ENCODE data around the gene L3MBTL4. TPM values are rescaled to one million over a fixed set of nuclear protein-coding genes. Genes with fewer than 3 reads are reported as not detected.

L3MBTL4 gene
- total and polyA plus RNA-seq, 3 experiments from 2014 or later = 0.07 to 0.18 (median 0.13) TPM

DNA sequence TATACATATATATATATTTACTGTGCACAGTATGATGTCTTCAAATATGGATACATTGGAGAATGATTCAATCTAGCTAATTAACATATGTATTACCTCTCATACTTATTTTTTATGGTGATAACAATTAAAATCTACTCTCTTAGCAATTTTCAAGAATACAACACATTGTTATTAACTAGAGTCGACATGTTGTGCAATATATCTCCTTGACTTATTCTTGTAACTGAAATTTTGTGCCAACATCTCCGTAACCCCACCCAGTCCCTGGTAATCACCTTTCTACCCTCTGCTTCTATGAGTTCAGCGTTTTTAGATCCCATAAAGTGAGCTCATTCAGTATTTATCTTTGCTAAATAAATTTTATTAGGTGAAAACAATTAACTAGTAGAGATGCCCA, 303.0 kb downstream of the L3MBTL4 start:
- Histone ChIP-seq H3K4me1 (ENCODE audit: insufficient read depth, low read length) (no peaks in the 10 kb centered on the region), H3K4me3 (ENCODE audit: low read length) (no peak overlapping the region), H3K27ac (ENCODE audit: low read depth, low read length) (no peak overlapping the region), H3K36me3 (ENCODE audit: insufficient read depth, low read length) (no peaks in the 10 kb centered on the region), H3K27me3 (ENCODE audit: insufficient read depth, low read length, poor library complexity, severe bottlenecking) (no peaks in the 10 kb centered on the region), H3K9me3 (ENCODE audit: low read length) (no peaks in the 10 kb centered on the region)
- H3K27ac Mint-ChIP-seq = no peak overlapping the region
- POLR2A ChIA-PET = no interaction called here
- no peak overlapping the region for H3K4me3 Mint-ChIP-seq
- CTCF ChIA-PET = no interaction called here
- H3K36me3 Mint-ChIP-seq = no peaks in the 10 kb centered on the region
- no peaks in the 10 kb centered on the region for H3K4me1 Mint-ChIP-seq
- no peaks in the 10 kb centered on the region for H3K27me3 Mint-ChIP-seq
- no peak for DNase-seq
- peaks cover 1 to 8% (median 5%) of the 10 kb centered on the region in 5 donors for H3K9me3 Mint-ChIP-seq

- no peaks in the 10 kb centered on the region for H3K4me1 ChIP-seq (ENCODE audit: insufficient read depth, low read length)
- no peaks in the 10 kb centered on the region for H3K9me3 ChIP-seq (ENCODE audit: low read length)
- no peak overlapping the region for H3K27ac Mint-ChIP-seq
- ChIA-PET POLR2A (no interaction called here), CTCF (no interaction called here)
- H3K36me3 ChIP-seq (ENCODE audit: insufficient read depth, low read length) = no peaks in the 10 kb centered on the region
- H3K36me3 Mint-ChIP-seq = no peaks in the 10 kb centered on the region
- H3K4me1 Mint-ChIP-seq = no peaks in the 10 kb centered on the region
- no peak overlapping the region for H3K27ac ChIP-seq (ENCODE audit: low read depth, low read length)
- peaks cover 0 to 5% (median 2%) of the 10 kb centered on the region in 5 donors for H3K9me3 Mint-ChIP-seq
- H3K4me3 ChIP-seq (ENCODE audit: low read length) = no peak overlapping the region
- no peak overlapping the region for H3K4me3 Mint-ChIP-seq
- H3K27me3 ChIP-seq (ENCODE audit: insufficient read depth, low read length, poor library complexity, severe bottlenecking) = no peaks in the 10 kb centered on the region
- no peak for DNase-seq
- no peaks in the 10 kb centered on the region for H3K27me3 Mint-ChIP-seq
Measured at GRCh38 chr18:6109743-6110142, 305.0 kb downstream of the L3MBTL4 start.

DNA sequence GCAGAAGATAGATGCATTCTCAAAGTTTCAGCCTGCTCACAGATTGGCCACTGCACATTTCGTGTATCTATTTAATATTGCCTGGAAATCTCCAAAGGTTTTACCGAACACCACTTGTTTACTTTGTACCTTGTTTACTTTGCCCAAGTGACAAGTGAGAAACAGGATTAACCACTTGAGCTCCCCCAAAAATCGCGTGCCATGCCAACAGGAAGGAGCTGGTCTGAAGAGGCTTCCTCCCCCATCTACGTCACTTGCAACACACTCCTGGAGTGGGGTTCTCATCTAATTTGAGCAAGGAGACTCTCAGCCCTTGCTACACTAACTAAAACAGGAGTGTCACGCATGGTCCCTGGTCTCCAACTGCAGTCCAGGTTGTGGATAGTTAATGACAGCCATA, 306.9 kb downstream of the L3MBTL4 start:
- DNase-seq = no peak
- Histone ChIP-seq H3K4me3 (ENCODE audit: low read length) (no peak overlapping the region), H3K9me3 (ENCODE audit: low read length) (no peaks in the 10 kb centered on the region), H3K27me3 (ENCODE audit: insufficient read depth, low read length, poor library complexity, severe bottlenecking) (no peaks in the 10 kb centered on the region), H3K27ac (ENCODE audit: low read depth, low read length) (no peak overlapping the region), H3K4me1 (ENCODE audit: insufficient read depth, low read length) (no peaks in the 10 kb centered on the region), H3K36me3 (ENCODE audit: insufficient read depth, low read length) (no peaks in the 10 kb centered on the region)
- H3K27ac Mint-ChIP-seq = no peak overlapping the region
- ChIA-PET POLR2A (no interaction called here), CTCF (no interaction called here)
- peaks cover 0 to 11% (median 0%) of the 10 kb centered on the region in 5 donors for H3K9me3 Mint-ChIP-seq
- no peaks in the 10 kb centered on the region for H3K36me3 Mint-ChIP-seq
- no peaks in the 10 kb centered on the region for H3K27me3 Mint-ChIP-seq
- no peaks in the 10 kb centered on the region for H3K4me1 Mint-ChIP-seq
- H3K4me3 Mint-ChIP-seq = no peak overlapping the region

GRCh38 chr18:6106091-6106685, 308.5 kb downstream of the L3MBTL4 start:
- Mint-ChIP-seq H3K27ac (no peak overlapping the region), H3K4me3 (no peak overlapping the region), H3K9me3 (peaks cover 0 to 11% (median 1%) of the 10 kb centered on the region in 5 donors), H3K27me3 (no peaks in the 10 kb centered on the region), H3K36me3 (no peaks in the 10 kb centered on the region), H3K4me1 (no peaks in the 10 kb centered on the region)
- no peak for DNase-seq
- CTCF ChIA-PET = no interaction called here
- no peak overlapping the region for H3K4me3 ChIP-seq (ENCODE audit: low read length)
- no peaks in the 10 kb centered on the region for H3K4me1 ChIP-seq (ENCODE audit: insufficient read depth, low read length)
- no peaks in the 10 kb centered on the region for H3K36me3 ChIP-seq (ENCODE audit: insufficient read depth, low read length)
- no peaks in the 10 kb centered on the region for H3K27me3 ChIP-seq (ENCODE audit: insufficient read depth, low read length, poor library complexity, severe bottlenecking)
- H3K27ac ChIP-seq (ENCODE audit: low read depth, low read length) = no peak overlapping the region
- no peaks in the 10 kb centered on the region for H3K9me3 ChIP-seq (ENCODE audit: low read length)
- POLR2A ChIA-PET = no interaction called here

- POLR2A ChIA-PET = no interaction called here
- DNase-seq = no peak
- Histone ChIP-seq H3K27ac (ENCODE audit: low read depth, low read length) (no peak overlapping the region), H3K27me3 (ENCODE audit: insufficient read depth, low read length, poor library complexity, severe bottlenecking) (no peaks in the 10 kb centered on the region), H3K9me3 (ENCODE audit: low read length) (no peaks in the 10 kb centered on the region), H3K36me3 (ENCODE audit: insufficient read depth, low read length) (no peaks in the 10 kb centered on the region), H3K4me1 (ENCODE audit: insufficient read depth, low read length) (no peaks in the 10 kb centered on the region), H3K4me3 (ENCODE audit: low read length) (no peak overlapping the region)
- H3K27ac Mint-ChIP-seq = no peak overlapping the region
- H3K9me3 Mint-ChIP-seq = peaks cover 0 to 8% (median 5%) of the 10 kb centered on the region in 5 donors
- no peaks in the 10 kb centered on the region for H3K36me3 Mint-ChIP-seq
- no peak overlapping the region for H3K4me3 Mint-ChIP-seq
- no peaks in the 10 kb centered on the region for H3K27me3 Mint-ChIP-seq
- no peaks in the 10 kb centered on the region for H3K4me1 Mint-ChIP-seq
- CTCF ChIA-PET = no interaction called here
Measured at GRCh38 chr18:6103741-6104140, 311.0 kb downstream of the L3MBTL4 start.

- Histone ChIP-seq H3K4me3 (ENCODE audit: low read length) (no peak overlapping the region), H3K36me3 (ENCODE audit: insufficient read depth, low read length) (no peaks in the 10 kb centered on the region), H3K4me1 (ENCODE audit: insufficient read depth, low read length) (no peaks in the 10 kb centered on the region), H3K27me3 (ENCODE audit: insufficient read depth, low read length, poor library complexity, severe bottlenecking) (no peaks in the 10 kb centered on the region), H3K9me3 (ENCODE audit: low read length) (no peaks in the 10 kb centered on the region), H3K27ac (ENCODE audit: low read depth, low read length) (no peak overlapping the region)
- ChIA-PET CTCF (no interaction called here), POLR2A (no interaction called here)
- no peaks in the 10 kb centered on the region for H3K4me1 Mint-ChIP-seq
- H3K27ac Mint-ChIP-seq = no peak overlapping the region
- no peak overlapping the region for H3K4me3 Mint-ChIP-seq
- H3K27me3 Mint-ChIP-seq = no peaks in the 10 kb centered on the region
- DNase-seq = no peak
- H3K36me3 Mint-ChIP-seq = peaks cover 0 to 2% (median 0%) of the 10 kb centered on the region in 3 donors
- peaks cover 0 to 7% (median 4%) of the 10 kb centered on the region in 5 donors for H3K9me3 Mint-ChIP-seq
Measured at GRCh38 chr18:6096730-6097129, 318.0 kb downstream of the L3MBTL4 start.

DNA sequence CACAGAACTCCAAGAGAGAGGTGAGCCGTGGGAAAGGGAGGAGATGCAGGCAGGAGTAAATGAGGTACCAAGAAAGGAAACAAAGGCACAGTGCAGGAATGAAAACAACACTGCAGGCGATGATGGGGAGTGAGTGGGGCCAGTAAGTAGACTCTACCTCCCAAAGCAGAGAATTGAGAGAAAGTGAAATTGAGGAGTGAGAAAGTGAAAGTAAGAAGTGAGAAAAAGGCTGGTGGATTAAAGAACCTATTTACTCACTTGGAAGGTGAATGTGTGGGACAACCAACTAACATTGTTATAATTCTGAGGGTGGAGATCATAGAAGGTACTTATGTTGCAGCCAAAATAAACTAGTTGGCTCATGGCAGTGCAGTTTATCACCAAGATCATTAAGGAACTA, 326.3 kb downstream of the L3MBTL4 start:
- no peak overlapping the region for H3K4me3 Mint-ChIP-seq
- H3K36me3 ChIP-seq (ENCODE audit: insufficient read depth, low read length) = no peaks in the 10 kb centered on the region
- H3K27me3 ChIP-seq (ENCODE audit: insufficient read depth, low read length, poor library complexity, severe bottlenecking) = no peaks in the 10 kb centered on the region
- H3K9me3 Mint-ChIP-seq = peaks cover 2 to 8% (median 4%) of the 10 kb centered on the region in 5 donors
- no peak overlapping the region for H3K27ac Mint-ChIP-seq
- POLR2A ChIA-PET = no interaction called here
- H3K4me1 ChIP-seq (ENCODE audit: insufficient read depth, low read length) = no peaks in the 10 kb centered on the region
- H3K27ac ChIP-seq (ENCODE audit: low read depth, low read length) = no peak overlapping the region
- H3K27me3 Mint-ChIP-seq = no peaks in the 10 kb centered on the region
- no peaks in the 10 kb centered on the region for H3K36me3 Mint-ChIP-seq
- CTCF ChIA-PET = no interaction called here
- no peak for DNase-seq
- peaks cover 0 to 8% (median 0%) of the 10 kb centered on the region in 3 donors for H3K4me1 Mint-ChIP-seq
- no peaks in the 10 kb centered on the region for H3K9me3 ChIP-seq (ENCODE audit: low read length)
- no peak overlapping the region for H3K4me3 ChIP-seq (ENCODE audit: low read length)

- Mint-ChIP-seq H3K27ac (no peak overlapping the region), H3K9me3 (peaks cover 2 to 6% (median 4%) of the 10 kb centered on the region in 5 donors), H3K36me3 (no peaks in the 10 kb centered on the region), H3K27me3 (no peaks in the 10 kb centered on the region), H3K4me3 (no peak overlapping the region), H3K4me1 (peaks cover 0 to 8% (median 0%) of the 10 kb centered on the region in 3 donors)
- ChIA-PET CTCF (no interaction called here), POLR2A (no interaction called here)
- Histone ChIP-seq H3K36me3 (ENCODE audit: insufficient read depth, low read length) (no peaks in the 10 kb centered on the region), H3K4me1 (ENCODE audit: insufficient read depth, low read length) (no peaks in the 10 kb centered on the region), H3K4me3 (ENCODE audit: low read length) (no peak overlapping the region), H3K27ac (ENCODE audit: low read depth, low read length) (no peak overlapping the region), H3K27me3 (ENCODE audit: insufficient read depth, low read length, poor library complexity, severe bottlenecking) (no peaks in the 10 kb centered on the region), H3K9me3 (ENCODE audit: low read length) (no peaks in the 10 kb centered on the region)
- no peak for DNase-seq
Measured at GRCh38 chr18:6086731-6087130, 328.0 kb downstream of the L3MBTL4 start.

GRCh38 chr18:6079406-6079805, 335.3 kb downstream of the L3MBTL4 start:
- H3K27me3 ChIP-seq (ENCODE audit: insufficient read depth, low read length, poor library complexity, severe bottlenecking) = no peaks in the 10 kb centered on the region
- H3K4me1 Mint-ChIP-seq = no peaks in the 10 kb centered on the region
- POLR2A ChIA-PET = no interaction called here

More at GRCh38 chr18:6079406-6079805, 335.3 kb downstream of the L3MBTL4 start:
- DNase-seq = no peak
- Histone ChIP-seq H3K27ac (ENCODE audit: low read depth, low read length) (no peak overlapping the region), H3K9me3 (ENCODE audit: low read length) (no peaks in the 10 kb centered on the region), H3K4me1 (ENCODE audit: insufficient read depth, low read length) (no peaks in the 10 kb centered on the region), H3K4me3 (ENCODE audit: low read length) (no peak overlapping the region), H3K36me3 (ENCODE audit: insufficient read depth, low read length) (no peaks in the 10 kb centered on the region)
- Mint-ChIP-seq H3K9me3 (peaks cover 0 to 8% (median 0%) of the 10 kb centered on the region in 5 donors), H3K36me3 (no peaks in the 10 kb centered on the region), H3K27ac (no peak overlapping the region), H3K27me3 (no peaks in the 10 kb centered on the region), H3K4me3 (no peak overlapping the region)
- CTCF ChIA-PET = no interaction called here

Data from CD8-positive, alpha-beta memory T cell (primary cell).